HG03196 (cell line): ENCODE data around the gene TARP.

Experiments used
- ATAC-seq: cut with Tn5 transposase; IDR thresholded peaks from one replicate; pipeline ENCODE4 v1.9.1; 2021; ENCODE audit not compliant: unreplicated experiment

TARP gene

DNA sequence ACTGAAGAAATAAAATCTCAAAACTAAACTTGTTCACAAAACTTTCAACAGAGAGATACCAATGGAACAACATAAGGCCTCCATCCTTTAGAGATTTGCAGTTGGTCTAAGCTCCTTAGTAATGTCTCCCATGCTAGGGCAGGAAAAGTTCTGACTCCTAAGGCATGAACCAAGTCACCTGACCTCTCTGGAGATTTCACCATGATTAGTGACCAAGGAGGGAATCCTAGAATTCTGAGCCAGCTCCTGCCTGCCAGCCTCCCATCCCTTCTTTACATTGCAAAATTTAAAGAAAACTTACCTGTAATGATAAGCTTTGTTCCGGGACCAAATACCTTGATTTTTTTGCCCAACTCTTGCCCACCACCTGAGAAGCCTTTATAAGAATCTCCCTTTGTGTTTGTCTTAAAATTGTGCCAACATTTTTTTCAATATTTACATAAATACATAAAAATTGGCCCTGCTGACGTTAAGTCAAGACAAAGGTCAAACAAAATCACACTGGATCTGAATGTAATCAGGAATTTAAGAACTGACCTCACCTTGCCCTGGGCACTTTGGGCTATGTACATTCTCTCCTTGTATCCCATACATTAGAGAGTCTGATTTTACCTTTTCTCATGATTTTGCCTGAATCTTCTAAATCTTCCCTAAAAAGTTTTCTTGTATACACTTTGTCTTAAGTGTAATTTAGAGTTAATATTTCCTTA, at the start of gene TARP:
TSS of gene TARP (minus strand) at position 351 of the 710 bp plus-strand sequence.
- no peak for ATAC-seq

- ATAC-seq, result no peak
Measured at GRCh38 chr7:38323156-38323555, 49.7 kb upstream of the TARP start.

GRCh38 chr7:38322461-38322860, 49.0 kb upstream of the TARP start:
- ATAC-seq, result no peak

- no peak for ATAC-seq
Measured at GRCh38 chr7:38321967-38322366, 48.5 kb upstream of the TARP start.

GRCh38 chr7:38321515-38321944, 48.1 kb upstream of the TARP start:
- ATAC-seq, result no peak

DNA sequence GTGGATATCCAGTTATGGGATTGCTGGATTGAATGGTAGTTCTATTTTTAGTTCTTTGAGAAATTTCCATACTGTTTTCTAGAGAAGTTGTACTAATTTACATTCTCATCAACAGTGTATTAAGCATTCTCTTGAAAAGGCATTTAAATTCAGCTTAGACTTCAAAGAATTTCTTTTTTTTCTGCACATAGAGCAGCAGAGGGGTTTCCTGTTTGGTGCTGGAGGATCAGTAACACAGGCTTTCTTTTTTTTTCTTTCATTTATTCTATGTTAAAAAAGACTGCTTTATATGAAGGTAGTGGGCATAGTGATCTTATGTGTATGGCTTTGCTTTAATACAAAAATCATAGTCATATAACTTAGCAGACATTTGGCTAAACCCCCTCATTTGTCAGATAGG, 47.6 kb upstream of the TARP start:
- ATAC-seq, result no peak

DNA sequence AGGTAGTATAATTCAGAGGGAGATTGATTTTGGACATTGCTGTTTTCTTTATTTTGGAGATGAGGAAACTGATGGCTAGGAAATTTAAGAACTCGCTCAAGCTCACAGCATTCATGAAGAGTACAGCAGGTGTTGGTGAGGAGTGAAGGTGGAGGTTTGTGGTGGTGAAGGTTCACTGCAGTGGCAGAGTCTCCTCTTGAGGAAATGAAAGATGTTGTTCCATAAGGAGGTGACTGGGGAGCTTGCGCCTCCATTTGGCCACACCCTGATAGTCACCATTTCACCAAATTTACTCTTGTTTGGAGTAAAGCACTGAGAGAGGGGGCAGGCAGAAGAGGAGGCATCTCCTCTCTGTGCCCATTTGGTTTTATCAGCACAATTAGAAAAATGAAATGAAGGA, 46.4 kb upstream of the TARP start:
- ATAC-seq, result no peak

- no peak for ATAC-seq
Measured at GRCh38 chr7:38318803-38319416, 45.5 kb upstream of the TARP start.

- no peak for ATAC-seq
Measured at GRCh38 chr7:38318241-38318640, 44.8 kb upstream of the TARP start.

DNA sequence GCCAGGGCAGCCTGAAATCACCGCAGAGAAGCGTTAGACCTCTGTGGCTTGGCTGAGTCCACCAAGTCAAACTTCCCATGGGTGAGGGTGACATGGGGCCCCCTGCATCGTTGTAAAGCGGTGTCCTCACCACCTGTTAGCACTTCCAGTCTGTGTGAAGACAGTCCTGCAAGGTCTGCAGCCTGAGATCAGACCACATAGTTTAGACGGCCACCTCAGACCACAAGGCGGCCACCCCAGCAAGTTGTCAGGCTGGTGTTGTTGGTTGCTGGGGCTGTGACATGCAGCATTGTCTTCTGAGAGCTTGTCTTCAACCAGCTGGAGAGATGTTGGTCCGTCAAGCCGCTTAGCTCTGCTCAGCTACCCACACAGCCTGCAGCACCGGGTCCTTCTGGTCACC, 44.1 kb upstream of the TARP start:
- no peak for ATAC-seq

DNA sequence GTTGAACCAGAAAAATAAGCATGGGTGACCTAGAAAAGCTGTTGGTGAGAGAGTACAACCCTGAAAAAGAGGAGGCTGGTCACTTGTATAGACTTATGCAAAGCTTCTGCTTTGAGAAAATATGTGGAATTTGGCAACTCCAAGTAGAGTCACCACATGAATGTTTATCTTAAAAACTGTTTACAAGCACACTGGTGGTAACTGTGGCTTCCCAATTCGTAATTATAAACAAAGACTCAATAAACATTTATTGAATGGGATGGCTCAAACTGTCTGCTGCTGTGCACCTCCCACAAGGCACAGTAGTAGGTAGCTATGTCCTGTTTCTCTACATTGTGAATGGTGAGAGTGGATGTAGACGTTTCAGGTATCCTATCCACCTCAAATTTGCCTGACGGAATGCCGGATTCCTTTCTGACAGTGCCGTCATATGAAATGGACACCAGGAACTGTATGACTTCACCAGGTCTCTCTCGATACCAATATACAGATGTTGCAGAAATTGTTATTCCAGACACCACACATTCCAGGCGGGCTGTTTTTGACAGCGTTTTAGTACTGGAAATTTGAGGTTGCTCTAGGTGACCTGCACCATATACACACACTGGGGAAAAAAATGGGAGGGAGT, 43.4 kb upstream of the TARP start:
- no peak for ATAC-seq

DNA sequence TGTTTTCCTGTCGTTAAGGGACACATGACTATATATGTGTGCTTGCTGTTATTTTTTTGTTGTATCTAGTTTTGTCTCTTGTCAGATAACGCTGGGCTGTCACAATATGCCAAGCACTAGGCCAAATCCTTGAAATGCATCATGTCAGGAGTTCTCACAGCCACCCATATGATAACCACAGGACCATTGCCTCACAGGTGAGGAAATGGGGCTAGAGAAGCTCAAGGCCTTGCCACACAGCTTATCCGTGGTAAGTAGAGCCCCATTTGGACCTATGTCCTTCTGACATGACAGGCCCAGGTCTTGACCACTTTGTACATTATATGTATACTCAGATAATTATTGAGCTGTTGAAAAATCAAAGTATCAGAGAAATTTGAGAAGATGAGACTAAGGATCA, 42.0 kb upstream of the TARP start:
- no peak for ATAC-seq

- no peak for ATAC-seq
Measured at GRCh38 chr7:38312821-38313220, 39.4 kb upstream of the TARP start.

DNA sequence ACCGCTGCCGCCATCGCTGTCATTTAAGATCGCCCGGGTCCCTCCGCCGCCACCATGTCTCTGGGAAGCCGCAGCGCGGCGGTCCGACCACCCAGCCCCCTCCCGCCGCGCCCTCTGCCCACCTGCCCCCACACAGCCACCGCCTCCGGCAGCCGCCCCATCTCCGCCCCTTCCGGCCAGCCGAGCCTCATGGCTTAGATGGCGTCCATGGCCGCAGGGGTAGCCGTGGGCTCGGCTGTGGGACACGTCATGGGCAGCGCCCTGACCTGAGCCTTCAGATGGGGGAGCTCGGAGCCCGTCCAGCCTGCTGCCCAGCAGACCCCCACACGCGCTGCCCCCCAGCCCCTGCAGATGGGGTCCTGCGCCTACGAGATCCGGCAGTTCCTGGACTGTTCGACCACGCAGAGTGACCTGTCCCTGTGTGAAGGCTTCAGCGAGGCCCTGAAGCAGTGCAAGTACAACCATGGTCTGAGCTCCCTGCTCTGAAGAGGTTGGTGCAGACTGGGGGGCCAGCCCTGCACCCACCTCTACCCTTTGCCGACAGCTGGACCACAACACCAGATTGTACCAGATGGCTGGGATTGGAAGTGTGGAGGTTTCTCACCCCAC, 38.0 kb upstream of the TARP start:
- ATAC-seq, result peak; percentile 45

DNA sequence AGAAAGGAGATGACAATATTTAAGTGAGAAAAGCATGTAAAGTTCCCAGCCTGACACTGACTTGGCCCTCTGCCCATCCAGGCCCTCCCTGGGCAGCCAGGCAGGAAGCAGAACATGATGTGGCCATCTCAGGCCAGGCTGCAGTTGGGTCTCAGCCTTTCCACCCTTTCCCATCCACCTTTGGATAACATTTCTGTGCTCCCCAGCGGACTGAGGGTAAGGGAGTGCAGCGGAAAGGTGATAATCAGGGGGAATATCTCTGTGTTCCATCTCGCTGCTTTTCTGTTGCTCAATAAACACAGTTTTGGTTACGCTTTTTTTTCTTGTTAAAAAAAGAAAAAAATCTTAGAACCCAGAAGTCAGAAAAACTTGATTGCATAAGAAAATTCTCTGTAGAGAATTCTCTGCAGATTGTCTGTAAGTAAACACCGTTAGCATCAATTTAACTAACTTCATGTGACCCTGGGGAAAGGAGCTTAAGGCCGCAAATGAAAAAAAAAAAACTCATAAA, 37.2 kb upstream of the TARP start:
- no peak for ATAC-seq

GRCh38 chr7:38309555-38309954, 36.1 kb upstream of the TARP start:
- ATAC-seq, result no peak

DNA sequence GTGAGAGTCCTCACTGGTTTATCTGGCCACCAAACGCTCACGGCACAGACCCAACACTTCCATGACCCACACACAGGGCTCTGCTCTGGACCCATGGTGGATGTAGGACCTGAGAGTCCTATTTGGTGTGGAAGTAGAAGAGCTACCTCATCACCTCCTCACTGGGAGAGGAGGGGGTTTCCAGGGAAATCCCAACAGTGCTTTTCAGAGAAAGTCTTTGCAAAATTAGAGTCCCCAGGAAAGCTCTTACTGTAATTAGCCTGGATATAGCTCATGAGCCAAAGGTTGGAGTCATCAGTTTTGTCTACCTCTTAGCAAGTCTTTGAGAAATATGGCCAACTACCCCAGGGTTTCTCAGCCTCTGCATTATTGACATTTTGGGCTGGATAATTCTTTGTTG, 34.7 kb upstream of the TARP start:
- no peak for ATAC-seq

DNA sequence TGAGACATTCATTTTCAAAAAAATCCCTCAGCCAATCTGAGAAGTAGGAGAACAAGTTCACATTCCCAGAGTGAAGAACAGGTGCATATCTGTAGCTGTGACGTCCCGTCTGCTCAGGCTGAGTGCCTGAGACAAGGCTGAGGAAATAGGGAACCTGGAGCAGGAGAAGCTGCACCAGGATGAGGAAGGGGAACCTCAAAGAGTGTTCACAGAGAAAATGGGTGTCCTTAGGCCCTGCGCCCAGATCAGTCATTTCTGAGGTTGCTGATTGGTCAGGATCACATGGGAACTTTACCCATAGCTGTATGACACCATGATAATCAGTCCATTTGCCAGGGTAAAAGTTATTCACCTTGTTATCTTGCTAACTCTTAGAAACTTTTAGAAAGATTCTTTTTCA, 34.2 kb upstream of the TARP start:
- no peak for ATAC-seq

- ATAC-seq, result no peak
Measured at GRCh38 chr7:38306914-38307313, 33.5 kb upstream of the TARP start.

GRCh38 chr7:38306171-38306570, 32.7 kb upstream of the TARP start:
- ATAC-seq, result no peak

- ATAC-seq, result no peak
Measured at GRCh38 chr7:38303866-38304265, 30.4 kb upstream of the TARP start.

DNA sequence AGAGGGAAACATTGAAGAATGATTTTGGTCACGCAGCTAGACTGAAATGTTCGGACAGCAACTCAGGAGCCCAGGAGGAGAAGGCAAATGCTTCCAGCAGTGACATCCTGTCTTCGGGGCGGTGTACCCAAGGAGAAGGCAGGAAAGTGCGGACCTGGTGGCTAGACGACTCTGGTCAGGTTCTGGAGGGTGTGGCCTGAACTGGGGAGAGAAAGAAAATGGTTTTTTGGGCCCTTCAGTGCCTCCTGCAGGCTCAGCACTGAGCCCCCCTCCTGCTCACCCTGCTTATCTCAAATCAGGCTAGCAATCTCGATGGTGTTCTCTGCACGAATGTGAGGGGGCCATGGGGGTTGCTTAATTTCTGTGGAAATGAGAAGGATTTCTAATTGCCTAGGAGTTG, 26.7 kb upstream of the TARP start:
- no peak for ATAC-seq
